Tibial artery (tissue), 4 donors: Measurements from ENCODE around the gene WDR7.

Experiments
- DNase-seq, 2 donors: peaks; one replicate each; pipeline ENCODE4 v3.0.0-alpha.2; 2019
- H3K27ac ChIP-seq, 2 donors: fragments of 200-600 bp; sonication (generic) in 1 of 2; 1 replicate in 1 of 2; 2 replicates in 1 of 2; pipeline ENCODE4 v1.5.1; 2018 to 2019; ENCODE audit warnings: mild to moderate bottlenecking in 1 of 2
- H3K27me3 ChIP-seq, 2 donors: fragments of 200-600 bp; sonication (generic) in 1 of 2; one replicate each; pipeline versions ENCODE4 v1.5.1 to v1.6.0; 2016 to 2019
- H3K36me3 ChIP-seq, 3 donors: fragments of 200-600 bp; sonication (generic) in 2 of 3; one replicate each; pipeline ENCODE4 v1.5.1; 2016 to 2019; ENCODE audit warnings: mild to moderate bottlenecking in 2 of 3
- H3K4me1 ChIP-seq, 4 donors: fragments of 200-600 bp; sonication (generic) in 2 of 4; 1 replicate in 3 of 4; 2 replicates in 1 of 4; pipeline ENCODE4 v1.5.1; 2016 to 2019
- H3K4me3 ChIP-seq, 2 donors: fragments of 200-600 bp; sonication (generic) in 1 of 2; 1 replicate in 1 of 2; 2 replicates in 1 of 2; pipeline ENCODE4 v1.5.1; 2018 to 2019; ENCODE audit warnings: mild to moderate bottlenecking in 2 of 2
- H3K9me3 ChIP-seq, 3 donors: fragments of 200-600 bp; sonication (generic) in 1 of 3; one replicate each; pipeline ENCODE4 v1.5.1; 2016 to 2019
- CTCF ChIP-seq, 2 experiments: fragments of 200-600 bp in 1 of 2; fragments of 450-650 bp in 1 of 2; IDR thresholded peaks; one replicate each; pipeline ENCODE4 v1.5.1; 2017 to 2019; ENCODE audit warnings: antibody characterized with exemption in 2 of 2, mild to moderate bottlenecking in 1 of 2, moderate library complexity in 1 of 2
- intact Hi-C: fragments of 100-400 bp; cut with DNase I; formaldehyde crosslinking; loops from one replicate; pipeline ENCODE4 v1.15.0; 2023; ENCODE audit warnings: low total_unique reads

Gene WDR7

GRCh38 chr18:56836173-56836572, 185.0 kb downstream of the WDR7 start:
- Histone ChIP-seq H3K4me1 (no peaks in the 10 kb centered on the region), H3K4me3 (no peak overlapping the region), H3K36me3 (peaks cover 0 to 19% (median 17%) of the 10 kb centered on the region in 3 donors), H3K27ac (no peak overlapping the region), H3K27me3 (no peaks in the 10 kb centered on the region), H3K9me3 (no peaks in the 10 kb centered on the region)
- DNase-seq: no peak
- TF ChIP-seq CTCF (IDR thresholded peaks at IDR 0.05): no peak
- intact Hi-C loops: no loop called here

- H3K9me3 ChIP-seq: peaks cover 0 to 5% (median 1%) of the 10 kb centered on the region in 3 donors
- intact Hi-C loops: no loop called here
- H3K36me3 ChIP-seq: peaks cover 0 to 5% (median 5%) of the 10 kb centered on the region in 3 donors
- H3K27me3 ChIP-seq: no peaks in the 10 kb centered on the region
- no peak overlapping the region for H3K4me3 ChIP-seq
- no peaks in the 10 kb centered on the region for H3K4me1 ChIP-seq
- no peak for TF ChIP-seq CTCF (IDR thresholded peaks at IDR 0.05)
- DNase-seq: no peak
- H3K27ac ChIP-seq: no peak overlapping the region
Observed at GRCh38 chr18:56841836-56842235, 190.7 kb downstream of the WDR7 start.

GRCh38 chr18:56843241-56843640, 192.1 kb downstream of the WDR7 start:
- Histone ChIP-seq H3K36me3 (no peaks in the 10 kb centered on the region), H3K4me3 (no peak overlapping the region), H3K9me3 (peaks cover 0 to 13% (median 4%) of the 10 kb centered on the region in 3 donors), H3K27ac (no peak overlapping the region), H3K4me1 (no peaks in the 10 kb centered on the region), H3K27me3 (no peaks in the 10 kb centered on the region)
- intact Hi-C loops: no loop called here
- DNase-seq: no peak
- TF ChIP-seq CTCF (IDR thresholded peaks at IDR 0.05): no peak

- no peak for TF ChIP-seq CTCF (IDR thresholded peaks at IDR 0.05)
- Histone ChIP-seq H3K4me3 (no peak overlapping the region), H3K27me3 (no peaks in the 10 kb centered on the region)
Observed at GRCh38 chr18:56844556-56844955, 193.4 kb downstream of the WDR7 start.

GRCh38 chr18:56851774-56852173, 200.6 kb downstream of the WDR7 start:
- intact Hi-C loops: no loop called here
- TF ChIP-seq CTCF (IDR thresholded peaks at IDR 0.05): no peak
- Histone ChIP-seq H3K4me1 (no peaks in the 10 kb centered on the region), H3K27me3 (no peaks in the 10 kb centered on the region), H3K9me3 (peaks cover 0 to 9% (median 4%) of the 10 kb centered on the region in 3 donors), H3K36me3 (peaks cover 0 to 6% (median 0%) of the 10 kb centered on the region in 3 donors), H3K4me3 (no peak overlapping the region), H3K27ac (no peak overlapping the region)
- no peak for DNase-seq

More at GRCh38 chr18:56844556-56844955, 193.4 kb downstream of the WDR7 start:
- Histone ChIP-seq H3K9me3 (peaks cover 0 to 13% (median 4%) of the 10 kb centered on the region in 3 donors), H3K36me3 (no peaks in the 10 kb centered on the region), H3K27ac (no peak overlapping the region), H3K4me1 (no peaks in the 10 kb centered on the region)
- intact Hi-C loops: no loop called here
- DNase-seq: no peak

GRCh38 chr18:56853961-56854360, 202.8 kb downstream of the WDR7 start:
- intact Hi-C loops: no loop called here
- Histone ChIP-seq H3K4me3 (no peak overlapping the region), H3K4me1 (no peaks in the 10 kb centered on the region), H3K27ac (no peak overlapping the region), H3K27me3 (no peaks in the 10 kb centered on the region), H3K36me3 (peaks cover 0 to 12% (median 0%) of the 10 kb centered on the region in 3 donors), H3K9me3 (no peaks in the 10 kb centered on the region)
- DNase-seq: no peak
- no peak for TF ChIP-seq CTCF (IDR thresholded peaks at IDR 0.05)
